ENCODE results near the gene KCNK16.

Gene KCNK16

GRCh38 chr6:39353698-39354315 is 31.3 kb upstream of the KCNK16 start:
- ChIA-PET CTCF (interaction anchor here (0.7 to 2.6 kb wide), 2 partner anchors 8 to 1477 kb away, joined by 3 to 24 read pairs; no protein-coding TSS in a partner anchor), POLR2A (no interaction called here)
- H3K27ac ChIP-seq (ENCODE audit: extremely low read depth, low read depth, low read length) = no peak overlapping the region
- no peaks in the 10 kb centered on the region for H3K36me3 ChIP-seq (ENCODE audit: control insufficient read depth in 2 of 2, insufficient read depth in 1 of 2, low read length in 2 of 2)
- TF ChIP-seq ATF2 (tag by site-specific recombination; IDR thresholded peaks at IDR 0.05; ENCODE audit: low read depth) = no peak
- no peak for TF ChIP-seq ZNF529 (tag by site-specific recombination; IDR thresholded peaks at IDR 0.05; ENCODE audit: insufficient replicate concordance)
- no peak for TF ChIP-seq ZNF138 (tag by site-specific recombination; IDR thresholded peaks at IDR 0.05; ENCODE audit: borderline replicate concordance)
- TF ChIP-seq BCL11B (tag by site-specific recombination; IDR thresholded peaks at IDR 0.05; ENCODE audit: low read depth) = no peak
- TF ChIP-seq ZNF48 (tag by site-specific recombination; IDR thresholded peaks at IDR 0.05) = no peak
- TF ChIP-seq ZNF335 (tag by site-specific recombination; conservative IDR thresholded peaks at IDR 0.05) = no peak
- no peak for TF ChIP-seq GLI2 (tag by site-specific recombination; IDR thresholded peaks at IDR 0.05; ENCODE audit: borderline replicate concordance, low read depth)
- no peak for TF ChIP-seq ZFP3 (tag by site-specific recombination; IDR thresholded peaks at IDR 0.05; ENCODE audit: low read depth)
- no peak for TF ChIP-seq ZNF488 (tag by site-specific recombination; IDR thresholded peaks at IDR 0.05)
- TF ChIP-seq ZBTB21 (tag by site-specific recombination; IDR thresholded peaks at IDR 0.05) = no peak
- TF ChIP-seq ZNF76 (tag by site-specific recombination; IDR thresholded peaks at IDR 0.05; ENCODE audit: borderline replicate concordance, low read depth) = no peak
- H3K4me1 ChIP-seq (ENCODE audit: control insufficient read depth, insufficient read depth, low read length) = no peaks in the 10 kb centered on the region
- H3K4me3 ChIP-seq (ENCODE audit: low read depth, low read length) = no peak overlapping the region
- no peaks in the 10 kb centered on the region for H3K9me3 ChIP-seq (ENCODE audit: control insufficient read depth, insufficient read depth, low read depth, low read length)

- Histone ChIP-seq H3K4me3 (ENCODE audit: low read depth, low read length) (no peak overlapping the region), H3K27ac (ENCODE audit: extremely low read depth, low read depth, low read length) (no peak overlapping the region), H3K36me3 (ENCODE audit: control insufficient read depth in 2 of 2, insufficient read depth in 1 of 2, low read length in 2 of 2) (no peaks in the 10 kb centered on the region), H3K9me3 (ENCODE audit: control insufficient read depth, insufficient read depth, low read depth, low read length) (no peaks in the 10 kb centered on the region), H3K4me1 (ENCODE audit: control insufficient read depth, insufficient read depth, low read length) (no peaks in the 10 kb centered on the region)
- ChIA-PET CTCF (interaction anchor here (0.7 to 3.0 kb wide), 8 partner anchors 11 to 1820 kb away, joined by 3 to 24 read pairs (median 4); no protein-coding TSS in a partner anchor), POLR2A (no interaction called here)
- no peak for TF ChIP-seq ZBTB1 (tag by site-specific recombination; IDR thresholded peaks at IDR 0.05)
- no peak for TF ChIP-seq ZNF302 (tag by site-specific recombination; IDR thresholded peaks at IDR 0.05; ENCODE audit: low read depth)
- no peak for TF ChIP-seq ZNF580 (tag by site-specific recombination; IDR thresholded peaks at IDR 0.05)
- TF ChIP-seq ZNF514 (tag by site-specific recombination; IDR thresholded peaks at IDR 0.05) = no peak
- no peak for TF ChIP-seq ZNF221 (tag by site-specific recombination; IDR thresholded peaks at IDR 0.05; ENCODE audit: borderline replicate concordance)
- no peak for TF ChIP-seq PRDM1 (tag by site-specific recombination; IDR thresholded peaks at IDR 0.05)
- TF ChIP-seq ZNF792 (tag by site-specific recombination; IDR thresholded peaks at IDR 0.05) = no peak
- TF ChIP-seq ZNF19 (tag by site-specific recombination; IDR thresholded peaks at IDR 0.05; ENCODE audit: low read depth) = no peak
- no peak for TF ChIP-seq ZNF280C (tag by site-specific recombination; IDR thresholded peaks at IDR 0.05)
- no peak for TF ChIP-seq AEBP2 (tag by site-specific recombination; IDR thresholded peaks at IDR 0.05; ENCODE audit: borderline replicate concordance)
- no peak for TF ChIP-seq ZNF280D (tag by site-specific recombination; IDR thresholded peaks at IDR 0.05)
- no peak for TF ChIP-seq ZNF621 (tag by site-specific recombination; IDR thresholded peaks at IDR 0.05)
- TF ChIP-seq BCL11B (tag by site-specific recombination; IDR thresholded peaks at IDR 0.05; ENCODE audit: low read depth) = no peak
These were observed 28.4 kb upstream of the KCNK16 start for GRCh38 chr6:39350723-39351505.

All from HEK293 (cell line).